Mammary epithelial cell (primary cell): ENCODE measurements around the gene PSORS1C1.

Experiments
- EZH2 ChIP-seq: IDR thresholded peaks from 2 replicates; pipeline ENCODE4 v1.6.1; 2012; ENCODE audit warnings: low read length, inconsistent platforms, borderline replicate concordance
- TF ChIP-seq, protein P1 (sequence below), 2 donors: IDR thresholded peaks in 1 of 2; conservative IDR thresholded peaks in 1 of 2; 2 replicates each; pipeline ENCODE4 v1.5.1; 2011 to 2012; ENCODE audit warnings: inconsistent platforms in 2 of 2, low read length in 2 of 2, mild to moderate bottlenecking in 2 of 2, control low read depth in 1 of 2, low read depth in 1 of 2; ENCODE audit not compliant: insufficient read depth in 1 of 2; ENCODE audit errors: extremely low read depth in 1 of 2

DNA sequence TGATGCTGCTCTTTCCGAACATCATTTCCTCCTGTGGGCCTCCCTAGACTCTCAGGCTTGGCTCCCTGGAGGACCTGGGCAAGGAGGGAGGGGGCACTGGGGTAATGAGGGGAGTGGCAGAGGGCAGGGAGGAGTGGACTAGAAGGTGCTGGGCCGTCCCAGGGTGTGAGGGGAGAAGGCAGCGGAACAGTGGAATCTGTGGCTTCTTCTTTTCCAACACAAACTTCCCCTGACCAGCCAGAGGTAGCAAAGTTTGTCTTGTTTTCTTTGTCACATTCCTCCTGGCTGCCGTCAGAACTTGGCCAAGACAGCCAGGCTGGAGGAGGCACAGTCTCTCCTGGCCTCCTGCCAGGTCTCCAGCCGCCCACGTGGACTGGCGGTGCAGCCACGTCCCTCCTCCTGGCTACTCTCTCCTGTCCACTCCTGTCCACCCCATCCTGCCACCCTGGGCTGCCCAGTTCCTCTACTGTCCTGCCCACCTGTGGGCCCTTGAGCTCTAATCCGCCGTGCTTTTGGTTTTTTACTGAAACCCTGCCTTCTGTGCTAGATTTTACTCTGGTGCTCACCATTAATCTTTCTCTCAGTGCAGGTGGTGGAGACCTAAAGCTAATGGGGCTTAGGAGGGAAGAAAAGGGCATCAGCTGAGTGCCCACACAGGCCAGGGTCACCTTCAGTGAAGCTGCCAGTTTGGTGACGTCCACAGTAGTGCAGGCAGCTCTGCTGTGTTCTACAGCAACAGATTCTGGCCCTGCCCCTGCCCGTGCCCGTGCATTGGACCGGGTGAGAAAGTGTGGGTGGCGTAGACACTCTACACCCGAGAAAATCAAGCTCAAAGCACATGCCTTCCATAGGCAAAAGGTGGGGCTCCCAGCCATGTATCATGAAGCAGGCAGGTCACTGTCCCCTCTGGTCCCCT lies 8.4 kb downstream of the PSORS1C1 start:
- TF ChIP-seq EZH2, result no peak
- TF ChIP-seq, protein P1, sequence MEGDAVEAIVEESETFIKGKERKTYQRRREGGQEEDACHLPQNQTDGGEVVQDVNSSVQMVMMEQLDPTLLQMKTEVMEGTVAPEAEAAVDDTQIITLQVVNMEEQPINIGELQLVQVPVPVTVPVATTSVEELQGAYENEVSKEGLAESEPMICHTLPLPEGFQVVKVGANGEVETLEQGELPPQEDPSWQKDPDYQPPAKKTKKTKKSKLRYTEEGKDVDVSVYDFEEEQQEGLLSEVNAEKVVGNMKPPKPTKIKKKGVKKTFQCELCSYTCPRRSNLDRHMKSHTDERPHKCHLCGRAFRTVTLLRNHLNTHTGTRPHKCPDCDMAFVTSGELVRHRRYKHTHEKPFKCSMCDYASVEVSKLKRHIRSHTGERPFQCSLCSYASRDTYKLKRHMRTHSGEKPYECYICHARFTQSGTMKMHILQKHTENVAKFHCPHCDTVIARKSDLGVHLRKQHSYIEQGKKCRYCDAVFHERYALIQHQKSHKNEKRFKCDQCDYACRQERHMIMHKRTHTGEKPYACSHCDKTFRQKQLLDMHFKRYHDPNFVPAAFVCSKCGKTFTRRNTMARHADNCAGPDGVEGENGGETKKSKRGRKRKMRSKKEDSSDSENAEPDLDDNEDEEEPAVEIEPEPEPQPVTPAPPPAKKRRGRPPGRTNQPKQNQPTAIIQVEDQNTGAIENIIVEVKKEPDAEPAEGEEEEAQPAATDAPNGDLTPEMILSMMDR (conservative IDR thresholded peaks at IDR 0.05 in 1 of 2, IDR thresholded peaks at IDR 0.05 in 1 of 2; ENCODE audit: extremely low read depth in 1 of 2, insufficient read depth in 1 of 2, low read depth in 1 of 2, low read length in 2 of 2), result no peak
